A549 (cell line): ENCODE results near the gene LILRB1. TPM values are rescaled to one million over a fixed set of nuclear protein-coding genes. Genes with fewer than 3 reads are reported as not detected.

Experiments
- ATAC-seq, 2 experiments: fragments of 200-7000 bp in 1 of 2; fragments of >200 bp in 1 of 2; cut with Nextera tagmentation in 1 of 2; cut with Tn5 transposase in 1 of 2; 3 replicates each; pipeline versions ENCODE4 v1.8.0 to v1.9.1; 2018 to 2020; ENCODE audit warnings: mild to moderate bottlenecking in 1 of 2, moderate library complexity in 1 of 2
- CTCF ChIA-PET: fragments of 300-600 bp; sonication (Branson Sonifier 250); formaldehyde crosslinking; extraction: SDS; loops from one replicate; lab custom pipeline; 2021; ENCODE audit warnings: antibody characterized with exemption, inconsistent platforms; lab: Yijun Ruan, JAX
- POLR2A ChIA-PET: fragments of 350-600 bp; formaldehyde crosslinking; extraction: SDS; loops from one replicate; lab custom pipeline; 2021; ENCODE audit warnings: antibody characterized with exemption, inconsistent platforms; lab: Yijun Ruan, JAX
- DNase-seq, 2 experiments: peaks; one replicate each; pipeline versions ENCODE4 v3.0.0 to v3.0.0-alpha.2; 2011 to 2016; ENCODE audit warnings: low read depth in 1 of 2, low spot score in 1 of 2
- FAIRE-seq: peaks from 2 replicates; lab custom pipeline; 2011; peaks lifted over from hg19 to GRCh38; lab: Jason Lieb, UNC
- H3K27ac ChIP-seq, 2 experiments: fragments of >200 bp; sonication (Bioruptor Twin); formaldehyde crosslinking; 3 replicates each; pipeline ENCODE4 v1.5.1; 2016 to 2017
- H3K4me1 ChIP-seq: fragments of >200 bp; sonication (Bioruptor Twin); formaldehyde crosslinking; 3 replicates; pipeline ENCODE4 v1.6.1; 2016
- H3K4me2 ChIP-seq: fragments of >200 bp; sonication (Bioruptor Twin); formaldehyde crosslinking; 3 replicates; pipeline ENCODE4 v1.6.1; 2016
- H3K4me3 ChIP-seq: fragments of >200 bp; sonication (Bioruptor Twin); formaldehyde crosslinking; 3 replicates; pipeline ENCODE4 v1.5.1; 2016
- H3K9me3 ChIP-seq: fragments of >200 bp; sonication (Bioruptor Twin); formaldehyde crosslinking; 3 replicates; pipeline ENCODE4 v1.6.1; 2016
- CHD2 ChIP-seq: fragments of 150-350 bp; IDR thresholded peaks from 2 replicates; pipeline ENCODE4 v1.6.1; 2014; ENCODE audit warnings: low read length; ENCODE audit not compliant: partially characterized antibody
- E2F6 ChIP-seq: IDR thresholded peaks from 2 replicates; pipeline ENCODE4 v1.6.1; 2012; ENCODE audit warnings: low read depth, borderline replicate concordance
- EHMT2 ChIP-seq: fragments of 200-600 bp; sonication (generic); IDR thresholded peaks from 2 replicates; pipeline ENCODE4 v1.6.1; 2016; ENCODE audit warnings: antibody characterized with exemption, low read depth, mild to moderate bottlenecking, moderate library complexity
- EP300 ChIP-seq, 2 experiments: fragments of >200 bp; sonication (Bioruptor Twin); formaldehyde crosslinking; IDR thresholded peaks; 2 replicates in 1 of 2; 3 replicates in 1 of 2; pipeline ENCODE4 v1.6.1; 2016 to 2017
- FOSL2 ChIP-seq, 2 experiments: fragments of 450-650 bp in 1 of 2; fragments of >200 bp in 1 of 2; sonication (Bioruptor Twin) in 1 of 2; formaldehyde crosslinking; IDR thresholded peaks; 2 replicates each; pipeline versions ENCODE4 v1.5.0 to v1.6.1; 2016 to 2020; ENCODE audit warnings: mild to moderate bottlenecking in 1 of 2, moderate library complexity in 1 of 2
- HDAC2 ChIP-seq: fragments of 200-600 bp; sonication (generic); IDR thresholded peaks from 2 replicates; pipeline ENCODE4 v1.6.1; 2016
- HMGXB4 ChIP-seq: fragments of 250-450 bp; sonication (Bioruptor Pico); IDR thresholded peaks from 2 replicates; pipeline ENCODE4 v1.5.0; 2021; ENCODE audit warnings: mild to moderate bottlenecking, moderate library complexity, borderline replicate concordance
- HOXA7 ChIP-seq: fragments of 250-450 bp; sonication (Bioruptor Pico); IDR thresholded peaks from 2 replicates; pipeline ENCODE4 v1.5.0; 2020; ENCODE audit warnings: mild to moderate bottlenecking, moderate library complexity
- JUN ChIP-seq, 2 experiments: fragments of >200 bp; sonication (Bioruptor Twin); formaldehyde crosslinking; IDR thresholded peaks; 2 replicates in 1 of 2; 3 replicates in 1 of 2; pipeline ENCODE4 v1.6.1; 2016 to 2017
- MAFK ChIP-seq: fragments of 450-650 bp; IDR thresholded peaks from 2 replicates; pipeline ENCODE4 v1.6.1; 2014; ENCODE audit not compliant: partially characterized antibody
- MYC ChIP-seq: IDR thresholded peaks from 2 replicates; pipeline ENCODE4 v1.6.1; 2012; ENCODE audit warnings: mild to moderate bottlenecking, inconsistent platforms, low read length, improper control_type of control experiment, borderline replicate concordance
- NPAS2 ChIP-seq: fragments of 250-450 bp; sonication (Bioruptor Pico); IDR thresholded peaks from 2 replicates; pipeline ENCODE4 v1.8.0; 2022; ENCODE audit warnings: mild to moderate bottlenecking, moderate library complexity, borderline replicate concordance
- NR3C1 ChIP-seq: fragments of >200 bp; sonication (Bioruptor Twin); formaldehyde crosslinking; IDR thresholded peaks from 3 replicates; pipeline ENCODE4 v1.6.1; 2017
- RARB ChIP-seq: fragments of 250-450 bp; sonication (Bioruptor Pico); IDR thresholded peaks from 2 replicates; pipeline ENCODE4 v1.8.0; 2021; ENCODE audit warnings: mild to moderate bottlenecking, moderate library complexity
- SREBF2 ChIP-seq: fragments of 450-650 bp; IDR thresholded peaks from 2 replicates; pipeline ENCODE4 v1.6.1; 2014; ENCODE audit warnings: mild to moderate bottlenecking, moderate library complexity
- TFCP2L1 ChIP-seq: fragments of 250-450 bp; sonication (Bioruptor Pico); IDR thresholded peaks from 2 replicates; pipeline ENCODE4 v1.5.0; 2021; ENCODE audit warnings: mild to moderate bottlenecking
- USF2 ChIP-seq: fragments of 450-650 bp; IDR thresholded peaks from 2 replicates; pipeline ENCODE4 v1.6.1; 2014; ENCODE audit warnings: antibody characterized with exemption
- ZSCAN20 ChIP-seq: fragments of 250-450 bp; sonication (Bioruptor Pico); IDR thresholded peaks from 2 replicates; pipeline ENCODE4 v1.8.0; 2022; ENCODE audit warnings: mild to moderate bottlenecking, moderate library complexity
- WGBS: methylation state at CpG from one replicate; pipeline ENCODE4 v1.1.6; 2017; ENCODE audit errors: missing lambda C conversion rate; 5-methylcytosine and 5-hydroxymethylcytosine counted together
- polyA plus RNA-seq, 4 experiments: library from polyadenylated mRNA; depleted of rRNA in 3 of 4; stranded (reverse); fragments of >200 nt; fragmentation: RNase III in 1 of 4; extraction: RNeasy Plus Mini Kit Qiagen cat#74134 plus additional on column Dnase treatment in 1 of 4; gene quantifications; 2 replicates in 3 of 4; 3 replicates in 1 of 4; pipeline ENCODE4 v1.2.3, GENCODE V29; 2011 to 2017
- TF ChIP-seq, protein P1 (sequence below): fragments of >200 bp; sonication (Bioruptor Twin); formaldehyde crosslinking; IDR thresholded peaks from 3 replicates; pipeline ENCODE4 v1.6.1; 2016

The LILRB1 gene
- polyA plus RNA-seq, 2 of the 4 experiments (the other 2 are of a cell fraction), result not detected

DNA sequence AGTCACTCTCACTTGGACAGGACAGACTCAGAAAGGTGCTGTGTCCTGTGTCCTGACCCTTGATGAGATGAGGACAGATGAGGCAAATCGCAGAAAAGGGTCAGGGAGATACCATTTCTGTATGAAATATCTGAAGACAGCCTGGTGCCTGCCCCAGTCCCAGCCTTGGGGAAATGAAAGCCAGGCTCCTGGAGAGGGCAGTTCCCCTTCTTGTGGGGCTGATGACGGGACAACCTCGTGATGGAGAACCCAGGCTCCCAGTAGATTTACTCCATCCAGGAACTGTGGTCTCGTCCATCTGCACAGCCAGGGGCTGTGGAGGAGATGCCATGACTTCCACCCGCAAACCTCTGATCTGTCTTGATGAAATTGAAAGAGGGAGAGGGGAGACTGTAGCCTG, 13.8 kb downstream of the LILRB1 start:
- 2% methylated on average over 5 of the region's 5 CpGs for WGBS
- Histone ChIP-seq H3K4me3 (no peak overlapping the region), H3K27ac (no peak overlapping the region), H3K4me2 (no peak overlapping the region), H3K9me3 (no peaks in the 10 kb centered on the region), H3K4me1 (no peaks in the 10 kb centered on the region)
- ATAC-seq, result no peak
- no peak for DNase-seq
- TF ChIP-seq SREBF2 (no peak), MAFK (no peak), JUN (IDR thresholded peaks at IDR 0.05) (no peak), NR3C1 (no peak), NPAS2 (CRISPR knock-in tag) (no peak), HMGXB4 (CRISPR knock-in tag) (no peak), HDAC2 (no peak), MYC (no peak), CHD2 (no peak), ZSCAN20 (CRISPR knock-in tag) (no peak), USF2 (no peak), E2F6 (no peak), EP300 (IDR thresholded peaks at IDR 0.05) (no peak), FOSL2 (IDR thresholded peaks at IDR 0.05) (no peak), FOSL2 (CRISPR knock-in tag; IDR thresholded peaks at IDR 0.05) (no peak)
- TF ChIP-seq, protein P1, sequence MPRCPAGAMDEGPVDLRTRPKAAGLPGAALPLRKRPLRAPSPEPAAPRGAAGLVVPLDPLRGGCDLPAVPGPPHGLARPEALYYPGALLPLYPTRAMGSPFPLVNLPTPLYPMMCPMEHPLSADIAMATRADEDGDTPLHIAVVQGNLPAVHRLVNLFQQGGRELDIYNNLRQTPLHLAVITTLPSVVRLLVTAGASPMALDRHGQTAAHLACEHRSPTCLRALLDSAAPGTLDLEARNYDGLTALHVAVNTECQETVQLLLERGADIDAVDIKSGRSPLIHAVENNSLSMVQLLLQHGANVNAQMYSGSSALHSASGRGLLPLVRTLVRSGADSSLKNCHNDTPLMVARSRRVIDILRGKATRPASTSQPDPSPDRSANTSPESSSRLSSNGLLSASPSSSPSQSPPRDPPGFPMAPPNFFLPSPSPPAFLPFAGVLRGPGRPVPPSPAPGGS, result no peak
- peak; percentile 32 for FAIRE-seq
- ChIA-PET POLR2A (no interaction called here), CTCF (no interaction called here)

GRCh38 chr19:54646331-54646841, 16.1 kb downstream of the LILRB1 start:
- no peak for TF ChIP-seq EHMT2
- no peak for TF ChIP-seq HOXA7 (CRISPR knock-in tag)
- no peak overlapping the region for H3K4me3 ChIP-seq
- WGBS, result 26% methylated on average over 19 of the region's 19 CpGs
- no peak overlapping the region for H3K27ac ChIP-seq
- H3K4me2 ChIP-seq, result no peak overlapping the region
- ATAC-seq, result no peak
- no peak for DNase-seq
- no peaks in the 10 kb centered on the region for H3K4me1 ChIP-seq
- ChIA-PET CTCF (interaction anchor here (1.3 kb wide), 1 partner anchor 29 kb away, joined by 3 read pairs; no protein-coding TSS in a partner anchor), POLR2A (no interaction called here)
- H3K9me3 ChIP-seq, result no peaks in the 10 kb centered on the region
- FAIRE-seq, result no peak

- H3K27ac ChIP-seq, result no peak overlapping the region
- 21% methylated on average over 4 of the region's 4 CpGs for WGBS
- no peak overlapping the region for H3K4me3 ChIP-seq
- DNase-seq, result no peak
- ChIA-PET POLR2A (no interaction called here), CTCF (interaction anchor here (0.6 to 1.1 kb wide), 3 partner anchors 25 to 335 kb away, joined by 3 read pairs; no protein-coding TSS in a partner anchor)
- no peaks in the 10 kb centered on the region for H3K4me1 ChIP-seq
- H3K9me3 ChIP-seq, result no peaks in the 10 kb centered on the region
- no peak for TF ChIP-seq RARB
- TF ChIP-seq TFCP2L1 (CRISPR knock-in tag), result no peak
- no peak for TF ChIP-seq CHD2
- FAIRE-seq, result no peak
- ATAC-seq, result 0 out of 6 replicates have a peak, but pooled peaks of 1 of the 2 experiments have one; percentile 8
- no peak overlapping the region for H3K4me2 ChIP-seq
Observed at GRCh38 chr19:54648129-54648528, 17.8 kb downstream of the LILRB1 start.
